ENCODE results near the gene SCYGR3. TPM values are rescaled to one million over a fixed set of nuclear protein-coding genes. Genes with fewer than 3 reads are reported as not detected.

Gene SCYGR3
- total RNA-seq, 2 experiments from 2014 or later = not detected

GRCh38 chr2:227630322-227630721 lies 15.7 kb upstream of the SCYGR3 start:
- no peak overlapping the region for H3K27ac Mint-ChIP-seq
- H3K9me3 Mint-ChIP-seq (ENCODE audit: low read depth) = no peaks in the 10 kb centered on the region
- intact Hi-C loops (cut with DNase I, micrococcal nuclease) = no loop called here
- POLR2A ChIA-PET = no interaction called here
- CTCF ChIA-PET = interaction anchor here (0.8 to 1.6 kb wide), 3 partner anchors 14 to 392 kb away, joined by 3 to 6 read pairs (median 4); no protein-coding TSS in a partner anchor
- no peak for DNase-seq
- H3K27me3 Mint-ChIP-seq = peaks cover 20% of the 10 kb centered on the region
- H3K4me3 Mint-ChIP-seq = no peak overlapping the region
- no peak for ATAC-seq
- H3K36me3 Mint-ChIP-seq (ENCODE audit: low read depth) = no peaks in the 10 kb centered on the region
- H3K4me1 Mint-ChIP-seq = peaks cover 2% of the 10 kb centered on the region

GRCh38 chr2:227629435-227629834 lies 14.8 kb upstream of the SCYGR3 start:
- CTCF ChIA-PET = no interaction called here

GRCh38 chr2:227627769-227628168 lies 13.1 kb upstream of the SCYGR3 start:
- H3K9me3 Mint-ChIP-seq (ENCODE audit: low read depth) = no peaks in the 10 kb centered on the region
- POLR2A ChIA-PET = no interaction called here
- CTCF ChIA-PET = no interaction called here
- peaks cover 2% of the 10 kb centered on the region for H3K4me1 Mint-ChIP-seq
- ATAC-seq = peak; percentile 96
- peak; percentile 36 for DNase-seq
- no peak overlapping the region for H3K4me3 Mint-ChIP-seq
- intact Hi-C loops (cut with DNase I, micrococcal nuclease) = loop anchor here in 1 of 2 experiments (2.0 kb wide), 1 partner anchor 27 kb away; no protein-coding TSS in a partner anchor
- no peaks in the 10 kb centered on the region for H3K36me3 Mint-ChIP-seq (ENCODE audit: low read depth)
- peaks cover 18% of the 10 kb centered on the region for H3K27me3 Mint-ChIP-seq
- no peak overlapping the region for H3K27ac Mint-ChIP-seq

More at GRCh38 chr2:227629435-227629834, 14.8 kb upstream of the SCYGR3 start:
- intact Hi-C loops (cut with DNase I, micrococcal nuclease) = no loop called here
- no peak overlapping the region for H3K4me3 Mint-ChIP-seq
- H3K9me3 Mint-ChIP-seq (ENCODE audit: low read depth) = no peaks in the 10 kb centered on the region
- no peak overlapping the region for H3K27ac Mint-ChIP-seq
- POLR2A ChIA-PET = no interaction called here
- H3K4me1 Mint-ChIP-seq = peaks cover 2% of the 10 kb centered on the region
- no peaks in the 10 kb centered on the region for H3K36me3 Mint-ChIP-seq (ENCODE audit: low read depth)
- peaks cover 18% of the 10 kb centered on the region for H3K27me3 Mint-ChIP-seq
- no peak for ATAC-seq
- DNase-seq = no peak

GRCh38 chr2:227626580-227627151 lies 12.0 kb upstream of the SCYGR3 start:
- CTCF ChIA-PET = no interaction called here
- peaks cover 2% of the 10 kb centered on the region for H3K4me1 Mint-ChIP-seq
- intact Hi-C loops (cut with DNase I, micrococcal nuclease) = loop anchor here in 1 of 2 experiments (2.0 kb wide), 1 partner anchor 28 kb away; no protein-coding TSS in a partner anchor

GRCh38 chr2:227625420-227625819 lies 10.8 kb upstream of the SCYGR3 start:
- POLR2A ChIA-PET = no interaction called here
- no peak for DNase-seq
- no peaks in the 10 kb centered on the region for H3K36me3 Mint-ChIP-seq (ENCODE audit: low read depth)
- H3K27ac Mint-ChIP-seq = no peak overlapping the region
- no peak overlapping the region for H3K4me3 Mint-ChIP-seq
- intact Hi-C loops (cut with DNase I, micrococcal nuclease) = no loop called here
- no peak for ATAC-seq
- CTCF ChIA-PET = no interaction called here
- H3K4me1 Mint-ChIP-seq = peaks cover 2% of the 10 kb centered on the region
- no peaks in the 10 kb centered on the region for H3K9me3 Mint-ChIP-seq (ENCODE audit: low read depth)
- peaks cover 10% of the 10 kb centered on the region for H3K27me3 Mint-ChIP-seq

More at GRCh38 chr2:227626580-227627151, 12.0 kb upstream of the SCYGR3 start:
- Mint-ChIP-seq H3K27me3 (peaks cover 18% of the 10 kb centered on the region), H3K36me3 (ENCODE audit: low read depth) (no peaks in the 10 kb centered on the region), H3K4me3 (no peak overlapping the region), H3K9me3 (ENCODE audit: low read depth) (no peaks in the 10 kb centered on the region), H3K27ac (no peak overlapping the region)
- POLR2A ChIA-PET = no interaction called here
- DNase-seq (no peak), ATAC-seq (no peak)

GRCh38 chr2:227623226-227623625 lies 8.6 kb upstream of the SCYGR3 start:
- no peaks in the 10 kb centered on the region for H3K36me3 Mint-ChIP-seq (ENCODE audit: low read depth)
- no peaks in the 10 kb centered on the region for H3K9me3 Mint-ChIP-seq (ENCODE audit: low read depth)
- ATAC-seq (no peak), DNase-seq (no peak)
- intact Hi-C loops (cut with DNase I, micrococcal nuclease) = no loop called here
- no peak overlapping the region for H3K27ac Mint-ChIP-seq
- peaks cover 5% of the 10 kb centered on the region for H3K27me3 Mint-ChIP-seq
- peaks cover 2% of the 10 kb centered on the region for H3K4me1 Mint-ChIP-seq
- POLR2A ChIA-PET = no interaction called here
- CTCF ChIA-PET = interaction anchor here (0.6 to 0.9 kb wide), 2 partner anchors 32 to 385 kb away, joined by 3 to 4 read pairs; no protein-coding TSS in a partner anchor
- H3K4me3 Mint-ChIP-seq = no peak overlapping the region

GRCh38 chr2:227617316-227618230 lies 2.9 kb upstream of the SCYGR3 start, which contains the start of gene SCYGR4:
TSS of gene SCYGR4 (plus strand) at chr2:227617498. CDS start at chr2:227617498, 0 bp downstream.
- intact Hi-C loops (cut with DNase I, micrococcal nuclease) = no loop called here
- no peak for DNase-seq
- Mint-ChIP-seq H3K9me3 (ENCODE audit: low read depth) (no peaks in the 10 kb centered on the region), H3K36me3 (ENCODE audit: low read depth) (no peaks in the 10 kb centered on the region), H3K4me1 (no peaks in the 10 kb centered on the region), H3K4me3 (no peak within 1 kb of the TSS), H3K27me3 (peaks cover 12% of the 10 kb centered on the region), H3K27ac (no peak within 1 kb of the TSS)
- ChIA-PET POLR2A (no interaction called here), CTCF (no interaction called here)
- ATAC-seq = no peak

GRCh38 chr2:227616631-227617030 lies 2.0 kb upstream of the SCYGR3 start:
- Mint-ChIP-seq H3K4me1 (no peaks in the 10 kb centered on the region), H3K27ac (no peak overlapping the region), H3K36me3 (ENCODE audit: low read depth) (no peaks in the 10 kb centered on the region), H3K27me3 (peaks cover 14% of the 10 kb centered on the region), H3K9me3 (ENCODE audit: low read depth) (no peaks in the 10 kb centered on the region), H3K4me3 (no peak overlapping the region)
- intact Hi-C loops (cut with DNase I, micrococcal nuclease) = no loop called here
- DNase-seq = no peak
- ATAC-seq = no peak
- CTCF ChIA-PET = no interaction called here
- POLR2A ChIA-PET = no interaction called here

- DNase-seq (no peak), ATAC-seq (no peak)
- Mint-ChIP-seq H3K4me1 (no peaks in the 10 kb centered on the region), H3K27ac (no peak overlapping the region), H3K36me3 (ENCODE audit: low read depth) (no peaks in the 10 kb centered on the region), H3K27me3 (peaks cover 14% of the 10 kb centered on the region), H3K9me3 (ENCODE audit: low read depth) (no peaks in the 10 kb centered on the region), H3K4me3 (no peak overlapping the region)
- POLR2A ChIA-PET = no interaction called here
- CTCF ChIA-PET = interaction anchor here (1.2 kb wide), 1 partner anchor 42 kb away, joined by 3 read pairs; no protein-coding TSS in a partner anchor
- intact Hi-C loops (cut with DNase I, micrococcal nuclease) = no loop called here
These were observed 1.3 kb upstream of the SCYGR3 start for GRCh38 chr2:227615906-227616305.

GRCh38 chr2:227615181-227615580 lies 541 bp upstream of the SCYGR3 start:
- intact Hi-C loops (cut with DNase I, micrococcal nuclease) = no loop called here
- ChIA-PET POLR2A (no interaction called here), CTCF (interaction anchor here (1.2 kb wide), 1 partner anchor 43 kb away, joined by 3 read pairs; no protein-coding TSS in a partner anchor)
- DNase-seq (no peak), ATAC-seq (no peak)
- Mint-ChIP-seq H3K4me3 (no peak overlapping the region), H3K36me3 (ENCODE audit: low read depth) (peaks cover under 1% of the 10 kb centered on the region), H3K9me3 (ENCODE audit: low read depth) (no peaks in the 10 kb centered on the region), H3K4me1 (no peaks in the 10 kb centered on the region), H3K27me3 (peaks cover 15% of the 10 kb centered on the region), H3K27ac (no peak overlapping the region)

- no peak for DNase-seq
- ATAC-seq = no peak
- Mint-ChIP-seq H3K36me3 (ENCODE audit: low read depth) (peaks cover 2% of the 10 kb centered on the region), H3K27ac (no peak overlapping the region), H3K9me3 (ENCODE audit: low read depth) (no peaks in the 10 kb centered on the region), H3K4me3 (no peak overlapping the region), H3K27me3 (peaks cover 19% of the 10 kb centered on the region), H3K4me1 (no peaks in the 10 kb centered on the region)
- intact Hi-C loops (cut with DNase I, micrococcal nuclease) = no loop called here
- POLR2A ChIA-PET = no interaction called here
- CTCF ChIA-PET = no interaction called here
These were observed 394 bp downstream of the SCYGR3 start for GRCh38 chr2:227614246-227614645.

- H3K27me3 Mint-ChIP-seq = peaks cover 27% of the 10 kb centered on the region
- no peaks in the 10 kb centered on the region for H3K9me3 Mint-ChIP-seq (ENCODE audit: low read depth)
- ATAC-seq (no peak), DNase-seq (no peak)
- no peak overlapping the region for H3K27ac Mint-ChIP-seq
- no peak overlapping the region for H3K4me3 Mint-ChIP-seq
- H3K4me1 Mint-ChIP-seq = peaks cover 5% of the 10 kb centered on the region
- intact Hi-C loops (cut with DNase I, micrococcal nuclease) = no loop called here
- CTCF ChIA-PET = no interaction called here
- POLR2A ChIA-PET = no interaction called here
- peaks cover 2% of the 10 kb centered on the region for H3K36me3 Mint-ChIP-seq (ENCODE audit: low read depth)
These were observed 1.4 kb downstream of the SCYGR3 start for GRCh38 chr2:227613272-227613660.

All from activated CD4-positive, alpha-beta T cell treated with anti-CD3 and anti-CD28 coated beads for 36 hours (primary cell).